ENCODE data around the gene EVC2.

The EVC2 gene

GRCh38 chr4:5707778-5708448 is 446 bp downstream of the EVC2 start:
- Mint-ChIP-seq H3K9me3 (no peaks in the 10 kb centered on the region), H3K36me3 (peaks cover 1% of the 10 kb centered on the region), H3K27ac (no peak overlapping the region), H3K4me3 (no peak overlapping the region), H3K4me1 (peaks cover 5% of the 10 kb centered on the region), H3K27me3 (peaks cover 36% of the 10 kb centered on the region)

- Mint-ChIP-seq H3K4me3 (no peak overlapping the region), H3K36me3 (peaks cover 1% of the 10 kb centered on the region), H3K27me3 (peaks cover 32% of the 10 kb centered on the region), H3K27ac (no peak overlapping the region), H3K9me3 (no peaks in the 10 kb centered on the region), H3K4me1 (peaks cover 5% of the 10 kb centered on the region)
Observed at GRCh38 chr4:5707366-5707765, 993 bp downstream of the EVC2 start.

- Mint-ChIP-seq H3K27me3 (peaks cover 29% of the 10 kb centered on the region), H3K4me3 (no peak overlapping the region), H3K9me3 (no peaks in the 10 kb centered on the region), H3K27ac (no peak overlapping the region), H3K4me1 (peaks cover 5% of the 10 kb centered on the region), H3K36me3 (peaks cover 1% of the 10 kb centered on the region)
Observed at GRCh38 chr4:5706486-5707290, 1.7 kb downstream of the EVC2 start.

GRCh38 chr4:5705647-5706320 is 2.6 kb downstream of the EVC2 start:
- Mint-ChIP-seq H3K36me3 (peaks cover 1% of the 10 kb centered on the region), H3K4me3 (no peak overlapping the region), H3K4me1 (peaks cover 4% of the 10 kb centered on the region), H3K27ac (no peak overlapping the region), H3K9me3 (no peaks in the 10 kb centered on the region), H3K27me3 (peaks cover 28% of the 10 kb centered on the region)

- H3K4me1 Mint-ChIP-seq = no peaks in the 10 kb centered on the region
- no peak overlapping the region for H3K27ac Mint-ChIP-seq
- H3K9me3 Mint-ChIP-seq = no peaks in the 10 kb centered on the region
- H3K36me3 Mint-ChIP-seq = peaks cover 1% of the 10 kb centered on the region
- peaks cover 17% of the 10 kb centered on the region for H3K27me3 Mint-ChIP-seq
- no peak overlapping the region for H3K4me3 Mint-ChIP-seq
Observed at GRCh38 chr4:5704276-5704675, 4.1 kb downstream of the EVC2 start.

GRCh38 chr4:5703831-5704230 is 4.5 kb downstream of the EVC2 start:
- peaks cover 1% of the 10 kb centered on the region for H3K36me3 Mint-ChIP-seq
- peaks cover 17% of the 10 kb centered on the region for H3K27me3 Mint-ChIP-seq
- H3K4me3 Mint-ChIP-seq = no peak overlapping the region
- H3K27ac Mint-ChIP-seq = no peak overlapping the region
- no peaks in the 10 kb centered on the region for H3K9me3 Mint-ChIP-seq
- no peaks in the 10 kb centered on the region for H3K4me1 Mint-ChIP-seq

- Mint-ChIP-seq H3K9me3 (no peaks in the 10 kb centered on the region), H3K27ac (no peak overlapping the region), H3K4me1 (no peaks in the 10 kb centered on the region), H3K27me3 (peaks cover 8% of the 10 kb centered on the region), H3K4me3 (no peak overlapping the region), H3K36me3 (peaks cover 1% of the 10 kb centered on the region)
Observed at GRCh38 chr4:5701971-5702370, 6.4 kb downstream of the EVC2 start.

GRCh38 chr4:5700459-5700858 is 7.9 kb downstream of the EVC2 start:
- no peaks in the 10 kb centered on the region for H3K9me3 Mint-ChIP-seq
- peaks cover 1% of the 10 kb centered on the region for H3K36me3 Mint-ChIP-seq
- peaks cover 2% of the 10 kb centered on the region for H3K27me3 Mint-ChIP-seq
- no peak overlapping the region for H3K4me3 Mint-ChIP-seq
- no peak overlapping the region for H3K27ac Mint-ChIP-seq
- no peaks in the 10 kb centered on the region for H3K4me1 Mint-ChIP-seq

GRCh38 chr4:5696341-5696740 is 12.0 kb downstream of the EVC2 start:
- H3K36me3 Mint-ChIP-seq = no peaks in the 10 kb centered on the region
- no peaks in the 10 kb centered on the region for H3K27me3 Mint-ChIP-seq
- no peak overlapping the region for H3K27ac Mint-ChIP-seq
- no peaks in the 10 kb centered on the region for H3K9me3 Mint-ChIP-seq
- H3K4me3 Mint-ChIP-seq = no peak overlapping the region
- H3K4me1 Mint-ChIP-seq = no peaks in the 10 kb centered on the region

GRCh38 chr4:5693871-5694270 is 14.5 kb downstream of the EVC2 start:
- no peaks in the 10 kb centered on the region for H3K9me3 Mint-ChIP-seq
- no peaks in the 10 kb centered on the region for H3K4me1 Mint-ChIP-seq
- no peaks in the 10 kb centered on the region for H3K36me3 Mint-ChIP-seq
- H3K27me3 Mint-ChIP-seq = no peaks in the 10 kb centered on the region
- no peak overlapping the region for H3K27ac Mint-ChIP-seq
- H3K4me3 Mint-ChIP-seq = no peak overlapping the region

GRCh38 chr4:5691491-5692132 is 16.7 kb downstream of the EVC2 start:
- no peaks in the 10 kb centered on the region for H3K27me3 Mint-ChIP-seq
- no peaks in the 10 kb centered on the region for H3K9me3 Mint-ChIP-seq
- H3K27ac Mint-ChIP-seq = no peak overlapping the region
- no peak overlapping the region for H3K4me3 Mint-ChIP-seq
- H3K4me1 Mint-ChIP-seq = no peaks in the 10 kb centered on the region
- no peaks in the 10 kb centered on the region for H3K36me3 Mint-ChIP-seq

GRCh38 chr4:5689065-5689464 is 19.3 kb downstream of the EVC2 start:
- H3K9me3 Mint-ChIP-seq = no peaks in the 10 kb centered on the region
- no peaks in the 10 kb centered on the region for H3K27me3 Mint-ChIP-seq
- H3K36me3 Mint-ChIP-seq = no peaks in the 10 kb centered on the region
- no peak overlapping the region for H3K4me3 Mint-ChIP-seq
- H3K27ac Mint-ChIP-seq = no peak overlapping the region
- H3K4me1 Mint-ChIP-seq = no peaks in the 10 kb centered on the region

- H3K9me3 Mint-ChIP-seq = no peaks in the 10 kb centered on the region
- no peak overlapping the region for H3K4me3 Mint-ChIP-seq
- peaks cover 1% of the 10 kb centered on the region for H3K27me3 Mint-ChIP-seq
- no peaks in the 10 kb centered on the region for H3K4me1 Mint-ChIP-seq
- no peak overlapping the region for H3K27ac Mint-ChIP-seq
- no peaks in the 10 kb centered on the region for H3K36me3 Mint-ChIP-seq
Observed at GRCh38 chr4:5686338-5686737, 22.0 kb downstream of the EVC2 start.

GRCh38 chr4:5685296-5685695 is 23.1 kb downstream of the EVC2 start:
- Mint-ChIP-seq H3K27me3 (peaks cover 1% of the 10 kb centered on the region), H3K36me3 (no peaks in the 10 kb centered on the region), H3K27ac (no peak overlapping the region), H3K4me3 (no peak overlapping the region), H3K4me1 (no peaks in the 10 kb centered on the region), H3K9me3 (no peaks in the 10 kb centered on the region)

GRCh38 chr4:5683566-5683965 is 24.8 kb downstream of the EVC2 start:
- Mint-ChIP-seq H3K27ac (no peak overlapping the region), H3K4me1 (no peaks in the 10 kb centered on the region), H3K36me3 (no peaks in the 10 kb centered on the region), H3K9me3 (no peaks in the 10 kb centered on the region), H3K4me3 (no peak overlapping the region), H3K27me3 (peaks cover 1% of the 10 kb centered on the region)

- no peaks in the 10 kb centered on the region for H3K9me3 Mint-ChIP-seq
- H3K27me3 Mint-ChIP-seq = peaks cover under 1% of the 10 kb centered on the region
- H3K27ac Mint-ChIP-seq = no peak overlapping the region
Observed at GRCh38 chr4:5678977-5679376, 29.4 kb downstream of the EVC2 start.

More at GRCh38 chr4:5678977-5679376, 29.4 kb downstream of the EVC2 start:
- Mint-ChIP-seq H3K4me3 (no peak overlapping the region), H3K36me3 (no peaks in the 10 kb centered on the region), H3K4me1 (no peaks in the 10 kb centered on the region)
